Renal pelvis (tissue), 4 donors: ENCODE results near the gene DNAJC18. TPM values are rescaled to one million over a fixed set of nuclear protein-coding genes. Genes with fewer than 3 reads are reported as not detected.
"Not testable (repeated sequence)": the region's sequence is repeated elsewhere in the genome, so short reads cannot be mapped to it uniquely, and the experiment has no call there.

Experiments
- DNase-seq: peaks from one replicate; pipeline ENCODE4 v3.0.0-alpha.2; 2013
- polyA plus RNA-seq, 3 donors: library from polyadenylated mRNA; unstranded; fragments of 120-200 nt; gene quantifications; one replicate each; pipeline ENCODE4 v1.2.1, GENCODE V29; 2013; ENCODE audit not compliant: insufficient read length in 3 of 3

Gene DNAJC18
- polyA plus RNA-seq, 3 donors, result 19.8 to 23.4 (median 22.0) TPM

GRCh38 chr5:139390639-139391569 lies 48.4 kb downstream of the DNAJC18 start:
- no peak for DNase-seq

GRCh38 chr5:139389701-139390638 lies 49.4 kb downstream of the DNAJC18 start, which contains the start of gene MZB1:
Gene MZB1 (minus strand): TSS chr5:139389913. CDS start chr5:139389856, 57 bp downstream.
- no peak for DNase-seq

GRCh38 chr5:139388198-139388821 lies 51.0 kb downstream of the DNAJC18 start:
- peak; percentile 29 for DNase-seq

- no peak for DNase-seq
Measured at GRCh38 chr5:139387611-139388197, 51.6 kb downstream of the DNAJC18 start.

GRCh38 chr5:139386956-139387355 lies 52.4 kb downstream of the DNAJC18 start:
- DNase-seq, result not testable (repeated sequence)

GRCh38 chr5:139386050-139386438 lies 53.3 kb downstream of the DNAJC18 start:
- no peak for DNase-seq

- no peak for DNase-seq
Measured at GRCh38 chr5:139385061-139386049, 54.0 kb downstream of the DNAJC18 start.

GRCh38 chr5:139384591-139385051 lies 54.7 kb downstream of the DNAJC18 start:
- DNase-seq, result no peak

GRCh38 chr5:139383993-139384590 lies 55.2 kb downstream of the DNAJC18 start:
- DNase-seq, result no peak

- DNase-seq, result peak; percentile 49
Measured at GRCh38 chr5:139383275-139383992, 55.9 kb downstream of the DNAJC18 start, which contains the start of gene SLC23A1. Gene SLC23A1 (minus strand): TSS chr5:139383297. CDS start chr5:139383253, 44 bp downstream.

- no peak for DNase-seq
Measured at GRCh38 chr5:139382807-139383206, 56.5 kb downstream of the DNAJC18 start.

GRCh38 chr5:139381837-139382761 lies 57.2 kb downstream of the DNAJC18 start:
- no peak for DNase-seq

- DNase-seq, result no peak
Measured at GRCh38 chr5:139379626-139380449, 59.5 kb downstream of the DNAJC18 start.

- no peak for DNase-seq
Measured at GRCh38 chr5:139378941-139379361, 60.4 kb downstream of the DNAJC18 start.

GRCh38 chr5:139378101-139378825 lies 61.1 kb downstream of the DNAJC18 start:
- DNase-seq, result no peak

GRCh38 chr5:139377226-139377625 lies 62.1 kb downstream of the DNAJC18 start:
- no peak for DNase-seq
